ENCODE measurements around the gene GNPDA1.

Gene GNPDA1

GRCh38 chr5:141969783-141970771, 42.8 kb downstream of the GNPDA1 start:
- Histone ChIP-seq H3K27ac (ENCODE audit: low read depth, low read length) (peak overlapping the region; percentile 82), H3F3A (ENCODE audit: insufficient read depth) (peaks cover 22% of the 10 kb centered on the region; the same call in 1 of the 2 replicates), H2AFZ (ENCODE audit: low read depth, low read length, severe bottlenecking) (peak overlapping the region; percentile 20), H4K20me1 (ENCODE audit: low read depth, low read length) (no peaks in the 10 kb centered on the region), H3K9me3 (ENCODE audit: insufficient read depth, low read length) (no peaks in the 10 kb centered on the region), H3K36me3 (ENCODE audit: low read length) (peaks cover 4% of the 10 kb centered on the region), H3K4me3 (ENCODE audit: insufficient read depth, low read length, poor library complexity, severe bottlenecking) (peak overlapping the region; percentile 60), H3K9ac (ENCODE audit: low read length) (peak overlapping the region; percentile 79), H3K4me2 (ENCODE audit: low read depth, low read length, poor library complexity, severe bottlenecking) (peak overlapping the region; percentile 79), H3K79me2 (ENCODE audit: insufficient read depth, low read length) (peaks cover 5% of the 10 kb centered on the region; the same call in 1 of the 2 replicates), H3K27me3 (ENCODE audit: low read length) (no peaks in the 10 kb centered on the region), H3K9me2 (replicated peaks; ENCODE audit: insufficient read depth, low read length) (no peaks in the 10 kb centered on the region)
- no peak for TF ChIP-seq EZH2phosphoT487 (conservative IDR thresholded peaks at IDR 0.05; ENCODE audit: low read length)
- TF ChIP-seq, protein P1, sequence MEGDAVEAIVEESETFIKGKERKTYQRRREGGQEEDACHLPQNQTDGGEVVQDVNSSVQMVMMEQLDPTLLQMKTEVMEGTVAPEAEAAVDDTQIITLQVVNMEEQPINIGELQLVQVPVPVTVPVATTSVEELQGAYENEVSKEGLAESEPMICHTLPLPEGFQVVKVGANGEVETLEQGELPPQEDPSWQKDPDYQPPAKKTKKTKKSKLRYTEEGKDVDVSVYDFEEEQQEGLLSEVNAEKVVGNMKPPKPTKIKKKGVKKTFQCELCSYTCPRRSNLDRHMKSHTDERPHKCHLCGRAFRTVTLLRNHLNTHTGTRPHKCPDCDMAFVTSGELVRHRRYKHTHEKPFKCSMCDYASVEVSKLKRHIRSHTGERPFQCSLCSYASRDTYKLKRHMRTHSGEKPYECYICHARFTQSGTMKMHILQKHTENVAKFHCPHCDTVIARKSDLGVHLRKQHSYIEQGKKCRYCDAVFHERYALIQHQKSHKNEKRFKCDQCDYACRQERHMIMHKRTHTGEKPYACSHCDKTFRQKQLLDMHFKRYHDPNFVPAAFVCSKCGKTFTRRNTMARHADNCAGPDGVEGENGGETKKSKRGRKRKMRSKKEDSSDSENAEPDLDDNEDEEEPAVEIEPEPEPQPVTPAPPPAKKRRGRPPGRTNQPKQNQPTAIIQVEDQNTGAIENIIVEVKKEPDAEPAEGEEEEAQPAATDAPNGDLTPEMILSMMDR (IDR thresholded peaks at IDR 0.05; ENCODE audit: insufficient read depth, low read length, poor library complexity, severe bottlenecking), result no peak

GRCh38 chr5:141968914-141969608, 43.8 kb downstream of the GNPDA1 start, which contains the start of gene RNF14:
Gene RNF14 (plus strand): TSS chr5:141969105. CDS start chr5:141973589, 4,484 bp downstream.
- peak within 1 kb of the TSS; percentile 60 for H3K4me3 ChIP-seq (ENCODE audit: insufficient read depth, low read length, poor library complexity, severe bottlenecking)
- H3K79me2 ChIP-seq (ENCODE audit: insufficient read depth, low read length), result peaks cover 5% of the 10 kb centered on the region; the same call in 1 of the 2 replicates
- no peaks in the 10 kb centered on the region for H3K27me3 ChIP-seq (ENCODE audit: low read length)
- no peaks in the 10 kb centered on the region for H4K20me1 ChIP-seq (ENCODE audit: low read depth, low read length)
- H3K9me3 ChIP-seq (ENCODE audit: insufficient read depth, low read length), result no peaks in the 10 kb centered on the region
- peak within 1 kb of the TSS; percentile 98 for H2AFZ ChIP-seq (ENCODE audit: low read depth, low read length, severe bottlenecking)
- peak within 1 kb of the TSS; percentile 79 for H3K9ac ChIP-seq (ENCODE audit: low read length)
- H3K36me3 ChIP-seq (ENCODE audit: low read length), result no peaks in the 10 kb centered on the region
- TF ChIP-seq, protein P1 (IDR thresholded peaks at IDR 0.05; ENCODE audit: insufficient read depth, low read length, poor library complexity, severe bottlenecking), result peak; percentile 75
- TF ChIP-seq EZH2phosphoT487 (conservative IDR thresholded peaks at IDR 0.05; ENCODE audit: low read length), result no peak
- H3K27ac ChIP-seq (ENCODE audit: low read depth, low read length), result peak within 1 kb of the TSS; percentile 82
- no peaks in the 10 kb centered on the region for H3K9me2 ChIP-seq (replicated peaks; ENCODE audit: insufficient read depth, low read length)
- H3K4me2 ChIP-seq (ENCODE audit: low read depth, low read length, poor library complexity, severe bottlenecking), result peak within 1 kb of the TSS; percentile 79
- H3F3A ChIP-seq (ENCODE audit: insufficient read depth), result peaks cover 22% of the 10 kb centered on the region; the same call in 1 of the 2 replicates

- no peak for TF ChIP-seq EZH2phosphoT487 (conservative IDR thresholded peaks at IDR 0.05; ENCODE audit: low read length)
- TF ChIP-seq, protein P1 (IDR thresholded peaks at IDR 0.05; ENCODE audit: insufficient read depth, low read length, poor library complexity, severe bottlenecking), result no peak
- Histone ChIP-seq H3K79me2 (ENCODE audit: insufficient read depth, low read length) (peaks cover 5% of the 10 kb centered on the region; the same call in 1 of the 2 replicates), H3K36me3 (ENCODE audit: low read length) (no peaks in the 10 kb centered on the region), H3F3A (ENCODE audit: insufficient read depth) (peaks cover 22% of the 10 kb centered on the region; the same call in 1 of the 2 replicates), H3K4me3 (ENCODE audit: insufficient read depth, low read length, poor library complexity, severe bottlenecking) (no peak overlapping the region), H3K9ac (ENCODE audit: low read length) (no peak overlapping the region), H2AFZ (ENCODE audit: low read depth, low read length, severe bottlenecking) (no peak overlapping the region), H4K20me1 (ENCODE audit: low read depth, low read length) (no peaks in the 10 kb centered on the region), H3K9me2 (replicated peaks; ENCODE audit: insufficient read depth, low read length) (no peaks in the 10 kb centered on the region), H3K4me2 (ENCODE audit: low read depth, low read length, poor library complexity, severe bottlenecking) (no peak overlapping the region), H3K27ac (ENCODE audit: low read depth, low read length) (no peak overlapping the region), H3K9me3 (ENCODE audit: insufficient read depth, low read length) (no peaks in the 10 kb centered on the region), H3K27me3 (ENCODE audit: low read length) (no peaks in the 10 kb centered on the region)
These were observed 45.9 kb downstream of the GNPDA1 start for GRCh38 chr5:141966963-141967333.
